A549 treated with CpdA at 1 μM for 4 hours (cell line): ENCODE measurements around the gene BPIFB2. TPM values are rescaled to one million over a fixed set of nuclear protein-coding genes. Genes with fewer than 3 reads are reported as not detected.

Source experiments
- total RNA-seq: library from RNA; stranded (reverse); fragments of 200-300 nt; extraction: Qiagen RNA extraction; gene quantifications from 5 replicates; pipeline ENCODE4 v1.2.3, GENCODE V29; 2022; ENCODE audit warnings: low read depth

The BPIFB2 gene, protein sequence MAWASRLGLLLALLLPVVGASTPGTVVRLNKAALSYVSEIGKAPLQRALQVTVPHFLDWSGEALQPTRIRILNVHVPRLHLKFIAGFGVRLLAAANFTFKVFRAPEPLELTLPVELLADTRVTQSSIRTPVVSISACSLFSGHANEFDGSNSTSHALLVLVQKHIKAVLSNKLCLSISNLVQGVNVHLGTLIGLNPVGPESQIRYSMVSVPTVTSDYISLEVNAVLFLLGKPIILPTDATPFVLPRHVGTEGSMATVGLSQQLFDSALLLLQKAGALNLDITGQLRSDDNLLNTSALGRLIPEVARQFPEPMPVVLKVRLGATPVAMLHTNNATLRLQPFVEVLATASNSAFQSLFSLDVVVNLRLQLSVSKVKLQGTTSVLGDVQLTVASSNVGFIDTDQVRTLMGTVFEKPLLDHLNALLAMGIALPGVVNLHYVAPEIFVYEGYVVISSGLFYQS
- total RNA-seq = not detected in 5 replicates

DNA sequence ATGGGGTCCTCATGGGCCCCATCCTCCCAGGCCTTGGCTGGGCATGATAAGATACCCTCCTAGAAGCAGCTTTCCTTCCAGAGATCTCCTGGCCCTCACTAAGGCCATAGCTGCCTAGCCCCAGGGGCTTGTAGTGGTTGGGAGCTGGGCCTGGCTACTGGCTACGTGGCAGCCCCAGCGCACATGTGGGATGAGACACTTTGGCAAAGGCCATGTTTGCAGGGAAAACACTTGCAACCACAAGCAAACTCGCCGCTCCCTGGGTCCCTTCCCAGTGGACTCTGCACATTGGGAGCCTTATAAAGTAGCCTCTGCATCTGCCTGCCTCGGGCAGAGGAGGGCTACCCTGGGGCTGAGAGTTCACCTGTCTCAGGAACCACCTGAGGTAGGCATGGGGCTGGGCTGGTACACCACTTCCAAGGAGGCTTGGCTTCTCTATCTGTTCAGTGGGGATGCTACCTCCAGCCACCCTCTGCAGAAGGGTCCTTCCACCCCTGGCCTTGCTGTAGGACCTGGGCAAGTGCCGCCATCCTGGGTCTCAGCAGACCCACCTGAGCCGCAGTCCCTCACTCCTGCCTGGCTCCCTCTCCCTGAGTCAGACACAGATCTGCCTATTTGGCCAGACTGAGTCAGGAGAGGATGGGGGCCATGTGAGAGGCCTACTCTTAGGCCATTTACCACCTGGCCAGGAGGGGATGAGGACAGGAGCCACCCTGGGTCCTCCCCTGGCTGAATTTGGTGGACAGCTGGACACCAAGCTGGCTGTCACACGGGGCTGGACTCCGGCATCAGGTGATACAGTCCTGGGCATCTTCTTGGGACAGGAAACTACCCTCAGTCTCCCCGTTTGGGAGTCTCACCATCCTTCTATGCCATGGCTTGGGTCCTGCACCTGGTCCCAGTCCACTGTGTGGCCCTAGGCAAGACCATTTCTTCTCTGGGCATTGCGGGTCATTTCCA lies at the start of gene BPIFB2:
TSS of gene BPIFB2 (plus strand) at position 329 of the 960 bp plus-strand sequence. CDS start 871 bp downstream, outside the sequence.

DNA sequence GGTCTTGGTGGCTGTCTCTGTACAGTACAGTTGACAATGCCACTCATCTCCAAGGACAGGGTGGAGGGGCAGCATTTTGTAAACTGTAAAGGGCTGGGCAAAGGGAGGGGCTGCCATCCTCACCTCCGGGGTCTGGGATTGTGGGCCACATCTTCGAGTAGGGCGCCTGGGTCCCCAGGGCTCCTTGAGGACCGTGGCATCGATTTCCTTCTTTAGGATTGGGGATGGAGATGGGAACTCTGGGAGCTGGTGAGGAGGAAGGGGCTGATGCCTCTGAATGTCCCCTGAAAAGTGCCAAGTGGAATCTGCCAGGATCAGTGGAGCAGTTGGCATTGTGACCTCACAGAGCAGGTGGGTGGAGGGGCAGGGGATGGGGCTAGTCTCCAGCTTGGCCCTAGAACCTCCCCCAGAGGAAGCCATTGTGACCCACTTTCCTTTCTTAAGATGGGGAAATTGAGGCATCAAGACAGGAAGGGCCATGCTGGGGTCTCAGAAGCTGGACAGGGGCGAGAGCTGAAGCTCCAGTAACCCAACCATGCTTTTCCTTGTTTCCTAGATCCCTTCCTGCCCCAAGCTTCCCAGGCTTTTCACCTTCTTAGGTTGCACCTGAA lies 3.3 kb upstream of the BPIFB2 start, which contains the start of gene SUN5:
TSS of gene SUN5 (minus strand) at position 293 of the 611 bp plus-strand sequence. CDS start at position 200, 93 bp downstream.

DNA sequence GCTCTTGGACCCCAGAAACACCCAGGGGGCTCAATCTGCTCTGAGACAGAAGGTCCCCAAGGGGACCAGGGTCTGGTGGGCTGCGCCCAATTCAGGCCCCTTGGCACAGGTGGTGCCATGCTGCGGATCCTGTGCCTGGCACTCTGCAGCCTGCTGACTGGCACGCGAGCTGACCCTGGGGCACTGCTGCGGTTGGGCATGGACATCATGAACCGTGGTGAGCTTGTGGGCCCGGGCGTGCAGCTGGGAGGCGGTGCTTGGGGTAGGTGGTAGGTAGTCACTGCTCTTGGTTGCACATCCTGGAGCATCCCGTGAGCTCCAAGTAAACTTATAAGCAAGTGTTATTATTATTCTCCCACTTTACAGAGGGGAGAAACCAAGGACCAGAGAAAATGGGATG lies 24.0 kb downstream of the BPIFB2 start, which contains the start of gene BPIFB6:
TSS of gene BPIFB6 (plus strand) at position 118 of the 400 bp plus-strand sequence. CDS start at position 118, 0 bp downstream.

DNA sequence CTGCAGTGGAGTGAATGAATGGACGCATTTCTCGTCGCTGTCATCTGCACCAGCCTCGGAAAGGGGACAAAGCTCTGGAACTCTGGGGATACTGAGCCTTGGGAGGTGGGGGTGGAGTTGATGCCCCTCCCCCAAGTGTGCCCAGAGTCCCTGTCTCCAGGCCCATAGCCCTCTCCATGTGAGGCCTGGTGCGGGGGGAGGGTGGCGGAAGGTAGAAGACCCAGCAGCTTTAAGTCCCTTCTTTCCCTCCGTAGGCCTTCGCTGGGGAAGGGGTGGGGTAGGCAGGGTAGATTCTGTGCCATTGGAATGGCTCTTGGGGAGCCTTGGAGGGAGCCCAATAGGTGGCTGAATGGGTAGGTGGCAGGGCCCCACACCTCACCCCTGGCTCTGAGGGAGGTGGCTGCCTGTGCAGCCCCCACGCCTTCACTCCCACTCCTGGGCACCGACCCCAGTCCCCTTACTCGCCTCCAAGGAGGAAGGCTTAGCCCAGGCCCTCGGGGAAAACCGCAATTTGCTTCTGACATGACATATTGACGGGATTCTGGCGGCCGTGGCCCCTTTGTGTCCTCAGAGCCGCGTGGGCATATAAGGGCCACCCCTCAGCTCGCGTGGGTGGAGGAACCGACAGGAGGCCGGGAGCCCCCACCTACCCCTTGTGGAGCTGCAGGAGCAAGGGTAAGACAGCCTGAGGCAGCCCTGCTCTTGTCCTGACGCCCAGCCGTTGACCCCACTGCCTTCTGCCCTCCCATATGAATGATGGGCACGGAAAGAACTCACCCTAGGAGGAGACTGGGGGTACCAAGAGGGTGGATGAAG lies 46.0 kb downstream of the BPIFB2 start, which contains the start of gene BPIFB3:
TSS of gene BPIFB3 (plus strand) at position 613 of the 816 bp plus-strand sequence. CDS start 1,533 bp downstream, outside the sequence.

Other genes starting within 250 kb of the BPIFB2 start
- 3.9 to 5.2 TPM (median 4.6 TPM) in 5 replicates for gene DNMT3B, start 245.3 kb upstream of the BPIFB2 start, total RNA-seq
- gene MAPRE1, start 187.8 kb upstream of the BPIFB2 start, total RNA-seq = 138 to 168 TPM (median 146 TPM) in 5 replicates
- gene EFCAB8, start 148.8 kb upstream of the BPIFB2 start, total RNA-seq = not detected in 5 replicates
- gene SUN5, start 3.3 kb upstream of the BPIFB2 start, total RNA-seq = not detected in 5 replicates
- gene BPIFB6, start 23.9 kb downstream of the BPIFB2 start, total RNA-seq = not detected in 5 replicates
- not detected in 5 replicates for gene BPIFB3, start 46.2 kb downstream of the BPIFB2 start, total RNA-seq
- gene BPIFB4, start 71.9 kb downstream of the BPIFB2 start, total RNA-seq = not detected in 5 replicates
- 0.05 TPM in 1 of 5 replicates, not detected in the others for gene BPIFA2, start 160.5 kb downstream of the BPIFB2 start, total RNA-seq
- gene BPIFA3, start 209.6 kb downstream of the BPIFB2 start, total RNA-seq = not detected in 5 replicates
- gene BPIFA1, start 228.3 kb downstream of the BPIFB2 start, total RNA-seq = not detected in 5 replicates